GM19238 (cell line): ENCODE data around the gene FANCC.

Experiments
- DNase-seq: peaks from one replicate; pipeline ENCODE4 v3.0.0; 2011; ENCODE audit warnings: low spot score; ENCODE audit not compliant: insufficient read length

Gene FANCC

GRCh38 chr9:95193480-95193879, 124.0 kb downstream of the FANCC start:
- no peak for DNase-seq

- DNase-seq: no peak
Measured at GRCh38 chr9:95193067-95193466, 124.4 kb downstream of the FANCC start.

GRCh38 chr9:95192631-95193030, 124.9 kb downstream of the FANCC start:
- no peak for DNase-seq

GRCh38 chr9:95190413-95190812, 127.1 kb downstream of the FANCC start:
- DNase-seq: no peak

- no peak for DNase-seq
Measured at GRCh38 chr9:95189251-95190098, 128.0 kb downstream of the FANCC start.

- DNase-seq: no peak
Measured at GRCh38 chr9:95188459-95188858, 129.1 kb downstream of the FANCC start.

- DNase-seq: no peak
Measured at GRCh38 chr9:95185956-95186355, 131.6 kb downstream of the FANCC start.

GRCh38 chr9:95182854-95183563, 134.5 kb downstream of the FANCC start:
- no peak for DNase-seq

- no peak for DNase-seq
Measured at GRCh38 chr9:95181835-95182234, 135.7 kb downstream of the FANCC start.

- no peak for DNase-seq
Measured at GRCh38 chr9:95181226-95181818, 136.2 kb downstream of the FANCC start.

- DNase-seq: no peak
Measured at GRCh38 chr9:95177617-95178016, 139.9 kb downstream of the FANCC start.

- no peak for DNase-seq
Measured at GRCh38 chr9:95176755-95177319, 140.7 kb downstream of the FANCC start.

- no peak for DNase-seq
Measured at GRCh38 chr9:95175523-95175922, 142.0 kb downstream of the FANCC start.

- no peak for DNase-seq
Measured at GRCh38 chr9:95174038-95174437, 143.5 kb downstream of the FANCC start.

- DNase-seq: no peak
Measured at GRCh38 chr9:95171596-95171995, 145.9 kb downstream of the FANCC start.

- DNase-seq: no peak
Measured at GRCh38 chr9:95171001-95171400, 146.5 kb downstream of the FANCC start.

- DNase-seq: no peak
Measured at GRCh38 chr9:95167998-95168397, 149.5 kb downstream of the FANCC start.

- DNase-seq: no peak
Measured at GRCh38 chr9:95165004-95165403, 152.5 kb downstream of the FANCC start.

- DNase-seq: no peak
Measured at GRCh38 chr9:95157481-95158151, 159.9 kb downstream of the FANCC start.

- DNase-seq: no peak
Measured at GRCh38 chr9:95156074-95156473, 161.4 kb downstream of the FANCC start.

- no peak for DNase-seq
Measured at GRCh38 chr9:95155220-95155619, 162.3 kb downstream of the FANCC start.
